GM12878 (cell line): ENCODE results near the gene AGAP1. TPM values are rescaled to one million over a fixed set of nuclear protein-coding genes. Genes with fewer than 3 reads are reported as not detected.

ENCODE experiments used
- ATAC-seq: fragments of 200-7000 bp; cut with Tn5 transposase; 3 replicates; pipeline ENCODE4 v1.9.1; 2020; ENCODE audit warnings: mild to moderate bottlenecking, moderate library complexity
- BruUV-seq: library from RNA; stranded (reverse); fragments of 400-500 nt; replicated peaks from 2 replicates; lab custom pipeline; 2021; lab: Mats Ljungman, UMichigan
- CTCF ChIA-PET: fragments of 300-600 bp; sonication (Branson Sonifier 250); formaldehyde crosslinking; extraction: SDS; loops from one replicate; lab custom pipeline; 2021; ENCODE audit warnings: inconsistent platforms; lab: Yijun Ruan, JAX
- POLR2A ChIA-PET: fragments of 350-600 bp; formaldehyde crosslinking; extraction: SDS; loops from one replicate; lab custom pipeline; 2021; ENCODE audit warnings: inconsistent platforms; lab: Charles Lee
- RAD21 ChIA-PET: fragments of 300-600 bp; sonication (Branson Sonifier 250); formaldehyde crosslinking; loops from one replicate; lab custom pipeline; 2023; ENCODE audit warnings: antibody characterized with exemption; ENCODE audit not compliant: unreplicated experiment; lab: Charles Lee
- SMC1A ChIA-PET: fragments of 300-600 bp; sonication (Branson Sonifier 250); formaldehyde crosslinking; loops from one replicate; lab custom pipeline; 2023; ENCODE audit not compliant: unreplicated experiment, uncharacterized antibody; lab: Charles Lee
- DNase-seq: peaks from one replicate; pipeline ENCODE4 v3.0.0-alpha.2; 2011; ENCODE audit warnings: low read depth, low spot score
- FAIRE-seq: peaks from 3 replicates; lab custom pipeline; 2011; peaks lifted over from hg19 to GRCh38; lab: Jason Lieb, UNC
- H2AFZ ChIP-seq: 2 replicates; pipeline ENCODE4 v1.6.0; 2011; ENCODE audit warnings: low read depth, low read length, control low read depth; ENCODE audit not compliant: control insufficient read depth
- H3K27ac ChIP-seq: 2 replicates; pipeline ENCODE4 v1.5.1; 2011; ENCODE audit warnings: control low read depth; ENCODE audit not compliant: control insufficient read depth, insufficient read depth
- H3K27me3 ChIP-seq, 2 experiments: replicated peaks in 1 of 2; 2 replicates each; pipeline versions ENCODE4 v1.6.0 to v1.6.1; 2011; ENCODE audit warnings: low read length in 1 of 2; ENCODE audit not compliant: control insufficient read depth in 2 of 2, insufficient read depth in 2 of 2
- H3K36me3 ChIP-seq, 2 experiments: 2 replicates each; pipeline ENCODE4 v1.5.1; 2011; ENCODE audit warnings: low read length in 1 of 2; ENCODE audit not compliant: control insufficient read depth in 2 of 2, insufficient read depth in 2 of 2
- H3K4me1 ChIP-seq: 2 replicates; pipeline ENCODE4 v1.6.1; 2011; ENCODE audit warnings: mild to moderate bottlenecking, low read length, moderate library complexity, mixed read lengths; ENCODE audit not compliant: control insufficient read depth, insufficient read depth
- H3K4me2 ChIP-seq: 2 replicates; pipeline ENCODE4 v1.6.0; 2011; ENCODE audit warnings: control low read depth; ENCODE audit not compliant: control insufficient read depth, insufficient read depth
- H3K4me3 ChIP-seq: fragments of 200-600 bp; sonication (generic); 2 replicates; pipeline ENCODE4 v1.5.1; 2016
- H3K79me2 ChIP-seq: 2 replicates; pipeline ENCODE4 v1.6.0; 2011; ENCODE audit warnings: low read length; ENCODE audit not compliant: control insufficient read depth, insufficient read depth
- H3K9ac ChIP-seq: 2 replicates; pipeline ENCODE4 v1.8.0; 2011; ENCODE audit warnings: low read length, control low read depth, mixed read lengths; ENCODE audit not compliant: control insufficient read depth, insufficient read depth
- H3K9me3 ChIP-seq: replicated peaks from 3 replicates; pipeline ENCODE4 v1.5.1; 2011; ENCODE audit warnings: mild to moderate bottlenecking, low read length; ENCODE audit not compliant: control insufficient read depth, insufficient read depth
- H4K20me1 ChIP-seq: 2 replicates; pipeline ENCODE4 v1.6.0; 2011; ENCODE audit not compliant: control insufficient read depth, insufficient read depth
- BACH1 ChIP-seq: fragments of 450-650 bp; IDR thresholded peaks from 2 replicates; pipeline ENCODE4 v1.6.1; 2017; ENCODE audit warnings: mild to moderate bottlenecking, borderline replicate concordance
- CREM ChIP-seq: IDR thresholded peaks from 2 replicates; pipeline ENCODE4 v1.6.1; 2014; ENCODE audit warnings: antibody characterized with exemption, low read depth
- ESRRA ChIP-seq: IDR thresholded peaks from 2 replicates; pipeline ENCODE4 v1.6.1; 2012; ENCODE audit warnings: mild to moderate bottlenecking, low read length, improper control_type of control experiment
- IRF4 ChIP-seq: IDR thresholded peaks from 2 replicates; pipeline ENCODE4 v1.6.1; 2011; ENCODE audit warnings: low read depth, low read length
- KDM1A ChIP-seq: fragments of 200-600 bp; sonication (generic); IDR thresholded peaks from 2 replicates; pipeline ENCODE4 v1.6.1; 2016; ENCODE audit warnings: borderline replicate concordance
- KLF5 ChIP-seq: fragments of 450-650 bp; IDR thresholded peaks from 2 replicates; pipeline ENCODE4 v1.6.1; 2014; ENCODE audit warnings: mild to moderate bottlenecking; ENCODE audit not compliant: partially characterized antibody
- NFYB ChIP-seq: IDR thresholded peaks from 2 replicates; pipeline ENCODE4 v1.6.1; 2011; ENCODE audit warnings: low read depth, mild to moderate bottlenecking, low read length, improper control_type of control experiment, moderate library complexity; ENCODE audit not compliant: insufficient read depth
- PML ChIP-seq: IDR thresholded peaks from 2 replicates; pipeline ENCODE4 v1.6.1; 2012; ENCODE audit warnings: low read length, inconsistent platforms
- RBBP5 ChIP-seq: fragments of 200-600 bp; sonication (generic); conservative IDR thresholded peaks from 2 replicates; pipeline ENCODE4 v1.6.1; 2016
- SIX5 ChIP-seq: IDR thresholded peaks from 2 replicates; pipeline ENCODE4 v1.6.1; 2011; ENCODE audit warnings: mild to moderate bottlenecking, low read depth, low read length, moderate library complexity; ENCODE audit not compliant: severe bottlenecking
- SKIL ChIP-seq: fragments of 450-650 bp; IDR thresholded peaks from 2 replicates; pipeline ENCODE4 v1.6.1; 2017; ENCODE audit warnings: mild to moderate bottlenecking, low read depth, inconsistent platforms; ENCODE audit not compliant: poor library complexity, severe bottlenecking
- SMAD5 ChIP-seq: IDR thresholded peaks from 2 replicates; pipeline ENCODE4 v1.6.1; 2016; ENCODE audit warnings: antibody characterized with exemption, low read depth
- SMC3 ChIP-seq: IDR thresholded peaks from 2 replicates; pipeline ENCODE4 v1.6.1; 2011; ENCODE audit warnings: low read length, improper control_type of control experiment, borderline replicate concordance
- WGBS: methylation state at CpG from one replicate; pipeline ENCODE4 v1.1.6; 2016; ENCODE audit warnings: low lambda C conversion rate; ENCODE audit not compliant: insufficient replicate concordance, insufficient coverage; ENCODE audit errors: missing lambda C conversion rate; 5-methylcytosine and 5-hydroxymethylcytosine counted together
- in situ Hi-C: fragments of 300-500 bp; cut with MboI; formaldehyde crosslinking; loops from 9 replicates; pipeline ENCODE4 v1.14.3; 2018; ENCODE audit warnings: mixed read lengths
- intact Hi-C: fragments of 100-400 bp; cut with micrococcal nuclease; formaldehyde crosslinking; loops from one replicate; pipeline ENCODE4 v1.14.2; 2022; ENCODE audit not compliant: unreplicated experiment
- polyA plus RNA-seq, 11 experiments: library from polyadenylated mRNA; depleted of rRNA in 4 of 11; unstranded in 6 of 11; stranded (reverse) in 5 of 11; fragments of >200 nt; fragmentation: Nextera tagmentation in 4 of 11; fragmentation: Illumina TruSeq in 1 of 11; extraction: Ambion mirVana in 4 of 11; extraction: Trizol in 1 of 11; gene quantifications; 1 replicate in 1 of 11; 2 replicates in 10 of 11; pipeline versions ENCODE4 v1.2.1 to v1.2.3, GENCODE V29; 2011 to 2016; ENCODE audit warnings: inconsistent platforms in 2 of 11, missing spikeins in 2 of 11, low read depth in 1 of 11
- total RNA-seq, 4 experiments: library from RNA; depleted of rRNA in 3 of 4; stranded (reverse); fragments of >200 nt in 3 of 4; fragmentation: Illumina TruSeq in 1 of 4; extraction: Trizol in 1 of 4; gene quantifications; 2 replicates each; pipeline versions ENCODE4 v1.2.1 to v1.2.3, GENCODE V29; 2013 to 2021

The AGAP1 gene
- total and polyA plus RNA-seq, 10 of the 15 experiments (the other 5 are each of a cell fraction or from before 2014, with no cell fraction given) = 0.05 to 0.15 (median 0.06) TPM; not detected in 7

DNA sequence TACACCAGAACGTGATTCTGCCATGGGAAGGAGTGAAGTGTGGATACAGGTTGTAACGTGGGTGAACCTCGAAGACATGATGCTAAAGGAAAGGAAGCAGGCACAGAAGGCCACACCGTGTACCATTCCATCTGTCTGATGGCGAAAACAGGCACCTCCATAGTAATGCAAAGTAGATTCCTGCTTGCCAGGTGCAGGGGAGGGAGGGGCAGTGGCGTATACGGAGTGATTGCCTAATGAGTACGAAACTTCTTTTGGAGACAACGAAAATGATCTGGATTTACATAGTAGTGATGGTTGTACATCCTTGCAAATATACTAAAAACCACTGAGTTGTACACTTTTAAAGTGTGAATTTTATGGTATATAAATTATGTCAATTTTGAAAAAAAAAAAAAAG lies 567.7 kb downstream of the AGAP1 start:
- ATAC-seq = no peak
- Histone ChIP-seq H3K36me3 (no peaks in the 10 kb centered on the region), H3K4me3 (no peak overlapping the region), H3K4me2 (no peak overlapping the region), H3K27ac (no peak overlapping the region), H3K4me1 (no peaks in the 10 kb centered on the region), H3K9me3 (no peaks in the 10 kb centered on the region; the same call in 2 of the 3 replicates), H3K79me2 (no peaks in the 10 kb centered on the region), H3K9ac (no peak overlapping the region), H2AFZ (no peak overlapping the region), H4K20me1 (no peaks in the 10 kb centered on the region), H3K27me3 (no peaks in the 10 kb centered on the region)
- RAD21 ChIA-PET = no interaction called here
- TF ChIP-seq CREM (no peak), RBBP5 (no peak), SKIL (no peak), ESRRA (no peak), KDM1A (no peak), SMAD5 (no peak), SIX5 (no peak), PML (no peak), KLF5 (no peak), NFYB (no peak), SMC3 (no peak), IRF4 (no peak), BACH1 (no peak)
- in situ Hi-C loops = no loop called here
- intact Hi-C loops = no loop called here
- POLR2A ChIA-PET = no interaction called here
- BruUV-seq = no TSS peak
- FAIRE-seq = no peak
- DNase-seq = no peak
- WGBS = 15% methylated on average over 9 of the region's 9 CpGs
- CTCF ChIA-PET = no interaction called here
- SMC1A ChIA-PET = no interaction called here
